Liver (tissue), 3 donors: ENCODE data around the gene LAMTOR2.

Experiments
- CTCF ChIP-seq: fragments of 150-350 bp; IDR thresholded peaks from 2 replicates; pipeline ENCODE4 v1.5.1; 2017; ENCODE audit warnings: improper control_type of control experiment, low read depth, low read length; ENCODE audit not compliant: missing input control
- GABPA ChIP-seq, 2 donors: IDR thresholded peaks in 1 of 2; conservative IDR thresholded peaks in 1 of 2; 2 replicates each; pipeline ENCODE4 v1.6.1; 2016; ENCODE audit warnings: antibody characterized with exemption in 2 of 2, mild to moderate bottlenecking in 1 of 2, moderate library complexity in 1 of 2
- MAX ChIP-seq: IDR thresholded peaks from 2 replicates; pipeline ENCODE4 v1.6.1; 2016; ENCODE audit warnings: antibody characterized with exemption
- REST ChIP-seq: IDR thresholded peaks from 2 replicates; pipeline ENCODE4 v1.6.1; 2016; ENCODE audit warnings: antibody characterized with exemption, mild to moderate bottlenecking
- donor health status: healthy.
- donor health status: healthy.

GRCh38 chr1:156024801-156025200 is 29.8 kb upstream of the LAMTOR2 start:
- no peak for TF ChIP-seq CTCF
- no peak for TF ChIP-seq MAX
- TF ChIP-seq REST: no peak
- TF ChIP-seq GABPA (IDR thresholded peaks at IDR 0.05 in 1 of 2, conservative IDR thresholded peaks at IDR 0.05 in 1 of 2): no peak
